GM21515 (cell line): ENCODE data around the gene NOS1.
"Not testable (repeated sequence)": the region's sequence is repeated elsewhere in the genome, so short reads cannot be mapped to it uniquely, and the experiment has no call there.

Source experiments
- ATAC-seq: cut with Tn5 transposase; IDR thresholded peaks from one replicate; pipeline ENCODE4 v1.9.1; 2021; ENCODE audit not compliant: unreplicated experiment

NOS1 gene

DNA sequence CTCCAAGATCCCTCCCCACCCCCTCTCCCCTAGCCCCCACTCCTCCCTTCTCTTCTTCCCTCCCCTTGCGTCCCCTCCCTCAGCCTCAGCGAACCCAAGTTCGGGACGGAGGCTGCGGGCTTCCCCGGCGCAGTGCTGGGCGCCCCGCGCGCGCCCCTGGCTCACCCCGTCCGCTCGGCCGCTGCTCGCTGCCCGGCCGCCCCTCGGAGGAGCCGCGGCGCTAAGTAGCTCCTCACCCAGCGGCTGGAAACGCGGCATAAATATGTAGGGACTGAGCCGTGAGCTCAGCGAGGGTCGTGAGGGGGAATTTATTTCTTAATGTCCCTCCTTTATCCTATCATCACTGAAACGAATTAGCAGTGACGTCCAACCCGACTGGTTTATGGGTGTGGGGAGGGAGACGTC is at the start of gene NOS1:
Gene NOS1, minus strand, starts transcription at position 280 of the 405 bp plus-strand sequence. CDS start 30,557 bp downstream, outside the sequence.
- no peak for ATAC-seq

- ATAC-seq = no peak
Measured at GRCh38 chr12:117409286-117409685, 47.9 kb upstream of the NOS1 start.

GRCh38 chr12:117408161-117408791 is 46.9 kb upstream of the NOS1 start:
- ATAC-seq = no peak

DNA sequence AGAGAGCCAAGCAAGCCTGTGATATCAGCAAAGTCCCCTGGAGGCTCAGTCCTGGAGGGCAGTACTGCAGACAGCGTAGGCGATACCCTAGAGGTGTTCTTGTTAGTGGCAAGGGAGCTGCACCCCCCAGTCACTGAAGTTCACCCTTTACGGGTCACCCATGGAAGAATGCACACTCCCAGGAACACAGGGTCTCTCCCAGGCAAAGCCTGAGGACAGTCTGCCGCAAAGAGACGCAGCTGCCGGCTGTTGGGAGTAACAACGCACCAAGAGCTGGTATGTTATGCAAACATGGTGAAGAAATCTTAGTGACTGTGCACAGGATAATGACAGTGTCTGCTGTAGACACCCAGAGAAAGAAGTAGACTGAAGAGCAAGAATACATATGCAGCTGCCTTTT is 43.5 kb upstream of the NOS1 start:
- no peak for ATAC-seq

DNA sequence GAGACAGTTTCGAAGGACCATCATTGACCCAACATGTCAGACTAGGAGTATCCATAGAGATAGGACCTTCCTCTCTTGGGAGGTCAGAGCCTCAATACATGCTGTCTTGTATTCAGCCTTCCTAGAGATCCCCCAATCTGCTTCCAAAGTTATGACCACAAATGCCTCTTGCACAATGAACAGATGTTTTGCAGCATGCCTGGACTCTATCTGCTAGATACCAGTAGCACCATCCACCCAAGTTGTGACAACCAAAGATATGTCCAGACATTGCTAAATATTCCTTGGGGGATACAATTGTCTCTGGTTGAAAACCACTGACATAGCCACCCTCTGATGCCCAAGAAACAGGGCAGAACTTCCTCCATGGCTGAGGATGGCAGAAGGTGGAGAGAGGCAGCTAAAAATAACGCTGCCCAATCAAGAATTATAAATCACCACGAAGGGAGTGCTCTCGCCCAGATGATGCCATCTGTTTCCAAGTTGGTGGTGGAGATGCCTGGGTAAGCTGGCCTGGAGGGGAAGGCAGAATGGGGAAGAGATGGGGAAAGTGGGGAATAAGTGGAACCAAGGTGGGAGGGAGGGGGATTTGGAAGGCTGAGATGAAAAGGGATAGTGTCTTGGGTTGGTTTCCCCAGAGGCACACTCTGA is 42.9 kb upstream of the NOS1 start:
- no peak for ATAC-seq

- ATAC-seq = no peak
Measured at GRCh38 chr12:117403586-117404139, 42.2 kb upstream of the NOS1 start.

DNA sequence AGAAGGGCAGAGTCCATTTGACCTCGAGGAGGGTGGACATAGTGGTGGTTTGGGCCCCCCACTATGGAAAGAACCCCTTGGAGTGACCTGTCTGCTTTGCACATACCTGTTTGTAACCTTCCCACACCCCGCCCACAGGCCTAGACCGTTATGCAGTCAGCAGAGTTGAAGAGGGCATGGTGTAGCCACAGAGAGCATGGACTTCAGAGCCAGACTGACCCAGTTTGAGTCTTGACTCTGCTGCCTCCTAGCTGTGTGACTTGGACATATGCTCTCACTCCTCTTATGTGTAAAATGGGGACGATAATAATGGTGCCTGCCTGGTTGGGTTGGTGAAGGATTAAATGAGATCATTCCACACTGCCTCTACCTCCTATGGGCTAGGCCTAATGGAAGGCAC is 40.9 kb upstream of the NOS1 start:
- ATAC-seq = no peak

GRCh38 chr12:117400912-117401311 is 39.5 kb upstream of the NOS1 start:
- ATAC-seq = no peak

DNA sequence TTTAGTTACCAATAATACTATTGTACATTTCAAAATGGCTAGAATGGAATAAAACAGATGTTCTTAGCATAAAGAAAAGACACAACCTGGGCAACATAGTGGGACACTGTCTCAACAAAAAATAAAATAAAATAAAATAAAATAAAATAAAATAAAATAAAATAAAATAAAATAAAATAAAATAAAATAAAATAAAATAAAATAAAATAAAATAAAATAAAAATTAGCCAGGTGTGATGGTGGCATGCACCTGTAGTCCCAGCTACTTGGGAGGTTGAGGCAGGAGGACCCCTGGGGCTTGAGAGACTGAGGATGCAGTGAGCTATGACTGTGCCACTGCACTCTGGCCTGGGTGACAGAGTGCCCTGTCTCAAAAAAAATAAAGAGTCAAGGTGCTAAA is 37.1 kb upstream of the NOS1 start:
- not testable (repeated sequence) for ATAC-seq

- ATAC-seq = no peak
Measured at GRCh38 chr12:117395766-117396165, 34.3 kb upstream of the NOS1 start.

DNA sequence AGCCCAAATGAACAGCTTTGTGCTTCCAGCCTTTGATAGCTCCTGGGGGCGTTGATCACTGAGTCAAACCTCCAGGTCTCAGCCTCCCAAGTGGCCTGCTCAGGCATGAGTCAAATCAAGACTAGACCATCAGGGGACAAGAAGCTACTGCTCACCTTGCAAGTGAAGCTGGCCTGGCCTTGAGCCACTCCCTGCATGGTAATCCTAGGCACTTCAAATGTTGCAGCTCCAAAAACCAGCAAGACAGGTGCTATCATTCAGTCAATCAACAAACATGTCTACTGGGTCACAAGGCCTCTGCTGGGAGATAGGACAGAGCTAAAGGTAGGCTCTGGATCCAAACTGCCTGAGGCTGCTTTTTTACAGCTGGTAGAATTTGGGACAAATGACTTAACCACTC is 33.1 kb upstream of the NOS1 start:
- no peak for ATAC-seq

DNA sequence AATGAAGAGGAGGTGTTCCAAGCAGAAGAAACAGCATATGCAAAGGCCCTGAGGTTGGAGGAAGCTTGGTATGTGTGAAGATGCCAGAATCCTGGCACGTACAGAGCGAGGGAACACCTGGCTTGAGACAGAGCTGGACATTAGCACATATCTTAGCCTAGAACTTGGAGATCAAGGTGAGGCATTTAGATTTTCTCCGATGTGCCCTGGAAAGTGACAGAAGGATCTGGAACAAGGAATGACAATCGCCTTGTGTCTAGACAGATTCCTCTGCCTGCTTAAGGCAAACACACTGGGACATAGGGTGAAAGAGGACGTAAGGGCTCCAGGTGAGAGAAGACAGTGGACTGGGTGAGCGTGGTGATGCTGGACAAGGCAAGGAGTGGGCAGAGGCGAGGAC is 32.2 kb upstream of the NOS1 start:
- ATAC-seq = no peak

DNA sequence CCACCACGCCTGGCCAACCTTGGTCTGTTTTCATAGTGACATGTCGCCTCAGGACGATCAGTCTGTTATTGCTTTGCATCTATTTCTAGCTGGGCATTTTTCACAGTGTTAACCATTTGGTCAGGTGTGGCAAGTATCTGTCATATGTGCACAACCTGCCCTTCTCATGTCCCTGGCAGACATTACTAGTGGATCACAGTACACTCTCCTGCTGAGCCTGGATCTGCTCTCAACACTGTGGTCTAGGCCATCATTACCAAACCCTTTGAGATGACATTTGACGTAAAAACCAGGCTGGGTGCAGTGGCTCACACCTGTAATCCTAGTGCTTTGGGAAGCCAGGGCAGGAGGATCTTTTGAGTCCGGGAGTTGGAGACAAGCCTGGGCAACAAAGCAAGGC is 29.4 kb upstream of the NOS1 start:
- no peak for ATAC-seq

DNA sequence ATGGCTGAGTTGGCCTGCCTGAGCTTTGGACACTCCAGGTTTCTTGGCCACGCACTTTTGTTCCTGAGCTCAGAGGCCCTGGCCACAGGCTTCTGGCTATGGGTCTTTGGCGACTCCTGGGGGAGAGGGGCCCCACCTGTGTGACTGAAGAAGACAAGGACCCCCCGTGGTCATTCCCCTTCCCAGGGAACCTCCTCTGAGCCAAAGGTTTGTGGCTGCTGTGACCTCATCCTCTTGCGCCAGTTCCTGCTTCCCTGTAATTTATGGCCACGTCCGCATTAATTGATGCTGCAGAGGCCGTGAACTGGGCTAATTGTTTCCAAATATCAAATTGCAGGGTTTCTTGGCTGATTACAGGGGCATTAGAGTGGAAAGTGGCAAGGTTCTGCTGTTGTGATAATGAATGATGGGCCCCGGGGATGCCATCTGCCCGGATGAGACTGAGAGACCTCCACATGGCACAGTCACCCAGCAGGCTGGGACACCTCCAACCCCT is 27.6 kb upstream of the NOS1 start:
- no peak for ATAC-seq

- ATAC-seq = no peak
Measured at GRCh38 chr12:117387832-117388231, 26.4 kb upstream of the NOS1 start.

DNA sequence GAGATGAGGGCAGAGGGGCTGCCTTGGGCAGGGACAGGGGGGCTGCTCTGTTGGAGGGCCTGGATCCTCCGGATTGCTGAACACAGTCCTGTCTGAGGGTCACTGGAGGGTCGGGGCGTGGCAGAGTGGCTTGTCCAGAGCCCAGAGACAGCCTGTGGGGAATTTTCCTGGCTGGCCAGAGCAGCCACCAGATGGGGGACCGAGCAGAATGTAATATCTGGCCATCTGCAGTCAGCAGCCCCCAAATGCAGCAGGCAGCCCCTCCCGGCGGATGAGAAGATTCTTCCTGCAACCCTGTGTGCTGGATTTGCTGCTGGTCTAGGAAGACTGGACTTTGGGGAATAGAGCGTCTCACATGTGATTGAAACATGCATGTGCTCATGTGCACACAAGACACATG is 23.3 kb upstream of the NOS1 start:
- no peak for ATAC-seq

DNA sequence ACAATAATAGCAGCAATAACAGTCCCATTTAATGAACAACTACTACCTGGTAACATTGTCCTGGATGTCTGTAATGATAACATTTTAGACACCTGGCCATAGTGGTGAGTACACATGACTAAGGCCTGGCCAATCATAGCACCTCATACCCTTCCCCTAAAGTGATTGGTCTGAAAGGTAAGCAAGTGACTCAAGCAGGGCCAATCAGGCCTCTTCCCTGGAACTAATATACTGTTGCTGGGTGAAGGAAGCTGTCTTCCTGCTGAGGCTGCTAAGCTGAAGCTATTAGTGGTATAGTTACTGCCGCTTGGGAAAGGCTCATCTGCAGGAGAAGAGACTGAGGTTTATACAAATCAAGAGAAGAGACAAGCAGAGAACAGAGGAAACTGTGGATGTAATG is 18.7 kb upstream of the NOS1 start:
- no peak for ATAC-seq

DNA sequence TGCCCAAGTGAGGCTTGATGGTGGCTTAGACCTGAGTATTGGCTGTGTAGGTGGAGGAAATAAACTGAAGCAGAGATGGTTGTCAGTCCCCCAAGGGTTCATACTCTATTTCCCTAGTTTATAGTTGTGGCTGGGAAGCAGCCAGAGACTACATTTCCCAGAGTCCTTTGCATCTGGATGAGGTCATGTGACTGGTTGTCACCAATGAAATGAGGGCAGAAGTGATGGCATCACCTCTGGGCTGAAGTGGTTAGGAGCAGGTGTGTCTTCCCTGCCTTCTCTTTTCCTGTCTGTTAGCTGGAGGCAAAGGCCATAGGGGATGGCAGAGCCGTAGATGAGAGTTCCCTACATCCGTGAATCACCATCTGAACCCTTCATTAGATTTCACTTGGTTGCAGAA is 16.3 kb upstream of the NOS1 start:
- no peak for ATAC-seq

GRCh38 chr12:117370588-117370987 is 9.2 kb upstream of the NOS1 start:
- no peak for ATAC-seq

- ATAC-seq = not testable (repeated sequence)
Measured at GRCh38 chr12:117370000-117370399, 8.6 kb upstream of the NOS1 start.

DNA sequence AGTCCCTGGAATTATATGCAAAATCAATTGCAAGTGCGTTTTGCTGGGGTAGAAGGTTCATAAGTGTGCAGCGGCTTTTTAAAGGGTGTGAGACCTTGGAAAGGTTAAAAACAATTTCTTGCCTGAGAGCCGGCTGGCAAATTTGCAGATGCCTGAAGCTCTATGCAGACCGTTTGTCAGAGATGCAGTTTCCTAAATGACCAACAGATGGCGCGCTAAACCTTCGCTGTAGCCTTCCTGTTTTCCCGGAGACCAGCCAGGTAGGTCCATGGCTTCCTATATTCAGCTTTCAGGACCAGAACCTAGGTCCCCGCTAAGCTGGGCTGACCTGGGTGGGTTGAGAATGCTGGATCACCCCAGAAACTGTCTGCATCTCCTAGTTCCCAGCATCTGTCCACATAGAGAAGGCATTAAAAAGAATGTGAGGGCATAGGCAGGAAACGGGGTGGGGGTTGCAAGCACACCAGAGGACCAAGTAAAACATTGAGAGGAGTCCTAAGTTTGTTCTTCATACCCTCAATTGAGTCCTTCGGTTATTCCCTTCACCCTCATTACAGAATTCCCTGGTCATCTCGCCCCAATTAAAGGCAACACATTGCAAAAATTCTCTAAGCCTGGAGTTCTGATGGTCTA is 5.7 kb upstream of the NOS1 start:
- ATAC-seq = no peak

GRCh38 chr12:117365049-117365616 is 3.7 kb upstream of the NOS1 start:
- no peak for ATAC-seq
